ENCODE measurements around the gene PEMT. TPM values are rescaled to one million over a fixed set of nuclear protein-coding genes. Genes with fewer than 3 reads are reported as not detected.
"Not testable (repeated sequence)": the region's sequence is repeated elsewhere in the genome, so short reads cannot be mapped to it uniquely, and the experiment has no call there.

The PEMT gene
- total RNA-seq, 1 experiment from 2014 or later, result 51.5 TPM

- no peak for DNase-seq (ENCODE audit: low spot score)
Measured at GRCh38 chr17:17487998-17488397, 103.5 kb downstream of the PEMT start.

GRCh38 chr17:17486416-17486815, 105.1 kb downstream of the PEMT start:
- DNase-seq (ENCODE audit: low spot score), result not testable (repeated sequence)

GRCh38 chr17:17485420-17485819, 106.1 kb downstream of the PEMT start:
- DNase-seq (ENCODE audit: low spot score), result no peak

- no peak for DNase-seq (ENCODE audit: low spot score)
Measured at GRCh38 chr17:17484451-17484899, 107.0 kb downstream of the PEMT start.

- no peak for DNase-seq (ENCODE audit: low spot score)
Measured at GRCh38 chr17:17481860-17482259, 109.6 kb downstream of the PEMT start.

- DNase-seq (ENCODE audit: low spot score), result no peak
Measured at GRCh38 chr17:17480593-17481148, 110.8 kb downstream of the PEMT start.

GRCh38 chr17:17479209-17479608, 112.3 kb downstream of the PEMT start:
- no peak for DNase-seq (ENCODE audit: low spot score)

GRCh38 chr17:17476865-17477467, 114.5 kb downstream of the PEMT start, which contains the start of gene MED9:
TSS of gene MED9 (plus strand) at chr17:17477000. CDS start at chr17:17477042, 42 bp downstream.
- peak; percentile 86 for DNase-seq (ENCODE audit: low spot score)

GRCh38 chr17:17474341-17474740, 117.2 kb downstream of the PEMT start:
- DNase-seq (ENCODE audit: low spot score), result no peak

- DNase-seq (ENCODE audit: low spot score), result no peak
Measured at GRCh38 chr17:17472333-17472920, 119.1 kb downstream of the PEMT start.

- DNase-seq (ENCODE audit: low spot score), result no peak
Measured at GRCh38 chr17:17469996-17470395, 121.5 kb downstream of the PEMT start.

GRCh38 chr17:17469358-17469757, 122.2 kb downstream of the PEMT start:
- no peak for DNase-seq (ENCODE audit: low spot score)

- DNase-seq (ENCODE audit: low spot score), result no peak
Measured at GRCh38 chr17:17468217-17469010, 123.1 kb downstream of the PEMT start.

- no peak for DNase-seq (ENCODE audit: low spot score)
Measured at GRCh38 chr17:17467720-17468119, 123.8 kb downstream of the PEMT start.

GRCh38 chr17:17467016-17467415, 124.5 kb downstream of the PEMT start:
- no peak for DNase-seq (ENCODE audit: low spot score)

GRCh38 chr17:17466511-17466910, 125.0 kb downstream of the PEMT start:
- no peak for DNase-seq (ENCODE audit: low spot score)

- not testable (repeated sequence) for DNase-seq (ENCODE audit: low spot score)
Measured at GRCh38 chr17:17465878-17466277, 125.6 kb downstream of the PEMT start.

GRCh38 chr17:17463821-17464220, 127.7 kb downstream of the PEMT start:
- DNase-seq (ENCODE audit: low spot score), result no peak

- no peak for DNase-seq (ENCODE audit: low spot score)
Measured at GRCh38 chr17:17462048-17462824, 129.3 kb downstream of the PEMT start.

GRCh38 chr17:17460038-17460437, 131.5 kb downstream of the PEMT start:
- no peak for DNase-seq (ENCODE audit: low spot score)

- no peak for DNase-seq (ENCODE audit: low spot score)
Measured at GRCh38 chr17:17457680-17458079, 133.8 kb downstream of the PEMT start.

- no peak for DNase-seq (ENCODE audit: low spot score)
Measured at GRCh38 chr17:17456251-17456650, 135.3 kb downstream of the PEMT start.
